A673 (cell line): Measurements from ENCODE around the gene ZMIZ2.

Source experiments
- EZH2 ChIP-seq: fragments of 200-600 bp; sonication (generic); IDR thresholded peaks from 2 replicates; pipeline ENCODE4 v1.6.1; 2017; ENCODE audit warnings: borderline replicate concordance, low read depth, mild to moderate bottlenecking, mixed read lengths, antibody characterized with exemption, low read length; ENCODE audit not compliant: poor library complexity, severe bottlenecking
- TF ChIP-seq, protein P1 (sequence below): fragments of 300-800, 200-600 bp; sonication (generic); conservative IDR thresholded peaks from 2 replicates; pipeline ENCODE4 v1.5.1; 2017; ENCODE audit warnings: low read depth, mild to moderate bottlenecking, antibody characterized with exemption, low read length, moderate library complexity, mixed read lengths

DNA sequence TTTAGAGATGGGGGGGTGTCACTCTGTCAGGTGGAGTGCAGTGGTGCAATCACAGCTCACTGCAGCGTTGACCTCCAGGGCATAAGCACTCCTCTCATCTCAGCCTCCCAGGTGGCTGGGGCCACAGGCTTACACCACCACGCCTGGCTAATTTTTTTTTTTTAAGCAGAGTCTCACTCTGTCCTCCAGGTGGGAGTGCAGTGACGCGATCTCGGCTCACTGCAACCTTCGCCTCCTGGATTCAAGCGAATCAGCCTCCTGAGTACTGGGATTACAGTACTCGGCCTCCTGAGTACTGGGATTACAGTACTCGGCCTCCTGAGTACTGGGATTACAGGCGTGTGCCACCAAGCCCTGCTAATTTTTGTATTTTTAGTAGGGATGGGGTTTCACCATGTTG lies 24.2 kb downstream of the ZMIZ2 start:
- TF ChIP-seq, protein P1, sequence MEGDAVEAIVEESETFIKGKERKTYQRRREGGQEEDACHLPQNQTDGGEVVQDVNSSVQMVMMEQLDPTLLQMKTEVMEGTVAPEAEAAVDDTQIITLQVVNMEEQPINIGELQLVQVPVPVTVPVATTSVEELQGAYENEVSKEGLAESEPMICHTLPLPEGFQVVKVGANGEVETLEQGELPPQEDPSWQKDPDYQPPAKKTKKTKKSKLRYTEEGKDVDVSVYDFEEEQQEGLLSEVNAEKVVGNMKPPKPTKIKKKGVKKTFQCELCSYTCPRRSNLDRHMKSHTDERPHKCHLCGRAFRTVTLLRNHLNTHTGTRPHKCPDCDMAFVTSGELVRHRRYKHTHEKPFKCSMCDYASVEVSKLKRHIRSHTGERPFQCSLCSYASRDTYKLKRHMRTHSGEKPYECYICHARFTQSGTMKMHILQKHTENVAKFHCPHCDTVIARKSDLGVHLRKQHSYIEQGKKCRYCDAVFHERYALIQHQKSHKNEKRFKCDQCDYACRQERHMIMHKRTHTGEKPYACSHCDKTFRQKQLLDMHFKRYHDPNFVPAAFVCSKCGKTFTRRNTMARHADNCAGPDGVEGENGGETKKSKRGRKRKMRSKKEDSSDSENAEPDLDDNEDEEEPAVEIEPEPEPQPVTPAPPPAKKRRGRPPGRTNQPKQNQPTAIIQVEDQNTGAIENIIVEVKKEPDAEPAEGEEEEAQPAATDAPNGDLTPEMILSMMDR, result no peak
- no peak for TF ChIP-seq EZH2
